Measurements from ENCODE around the gene SDSL.

DNA sequence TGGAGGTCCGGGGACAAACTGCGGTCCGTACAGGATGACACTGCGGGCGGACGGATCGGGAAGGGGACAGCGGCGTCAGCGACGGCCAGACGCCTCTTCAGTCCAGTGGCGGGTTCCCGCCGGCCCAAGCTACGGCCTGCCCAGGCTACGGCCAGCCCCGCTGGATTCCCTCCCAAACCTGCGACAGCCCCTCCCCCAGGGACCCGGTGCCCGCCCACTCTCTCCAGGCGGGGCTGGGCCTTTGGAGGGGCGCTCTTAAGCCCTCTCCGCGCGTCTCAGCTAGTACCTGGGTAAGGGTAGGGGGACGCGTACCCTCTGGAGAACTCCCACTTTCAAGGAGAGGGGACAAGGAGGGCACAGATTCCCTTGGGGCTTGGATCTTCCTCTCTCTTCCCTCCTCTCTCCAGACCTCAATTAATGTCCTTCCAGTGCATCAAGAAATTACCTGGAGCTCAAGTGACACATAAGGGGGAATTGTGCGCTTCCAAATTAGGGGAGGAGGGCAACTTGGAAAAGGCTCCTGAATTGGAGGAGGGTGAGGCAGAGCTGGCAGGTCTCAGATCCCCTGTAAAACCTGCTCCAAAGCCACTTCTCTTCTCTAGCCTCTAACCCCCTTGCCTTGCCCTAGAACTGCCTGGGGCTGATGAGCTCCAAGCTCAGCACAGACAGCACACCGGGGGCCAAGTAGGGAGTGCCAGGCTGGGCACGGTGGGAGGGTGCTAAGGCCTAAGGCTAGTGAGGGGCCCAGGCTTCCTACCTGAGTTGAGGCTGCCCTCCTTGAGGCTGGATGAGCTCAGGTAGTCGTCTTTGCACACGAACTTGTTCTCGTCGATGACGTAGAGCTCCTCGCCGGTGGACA, 46.4 kb downstream of the SDSL start:
- TF ChIP-seq, protein P1, sequence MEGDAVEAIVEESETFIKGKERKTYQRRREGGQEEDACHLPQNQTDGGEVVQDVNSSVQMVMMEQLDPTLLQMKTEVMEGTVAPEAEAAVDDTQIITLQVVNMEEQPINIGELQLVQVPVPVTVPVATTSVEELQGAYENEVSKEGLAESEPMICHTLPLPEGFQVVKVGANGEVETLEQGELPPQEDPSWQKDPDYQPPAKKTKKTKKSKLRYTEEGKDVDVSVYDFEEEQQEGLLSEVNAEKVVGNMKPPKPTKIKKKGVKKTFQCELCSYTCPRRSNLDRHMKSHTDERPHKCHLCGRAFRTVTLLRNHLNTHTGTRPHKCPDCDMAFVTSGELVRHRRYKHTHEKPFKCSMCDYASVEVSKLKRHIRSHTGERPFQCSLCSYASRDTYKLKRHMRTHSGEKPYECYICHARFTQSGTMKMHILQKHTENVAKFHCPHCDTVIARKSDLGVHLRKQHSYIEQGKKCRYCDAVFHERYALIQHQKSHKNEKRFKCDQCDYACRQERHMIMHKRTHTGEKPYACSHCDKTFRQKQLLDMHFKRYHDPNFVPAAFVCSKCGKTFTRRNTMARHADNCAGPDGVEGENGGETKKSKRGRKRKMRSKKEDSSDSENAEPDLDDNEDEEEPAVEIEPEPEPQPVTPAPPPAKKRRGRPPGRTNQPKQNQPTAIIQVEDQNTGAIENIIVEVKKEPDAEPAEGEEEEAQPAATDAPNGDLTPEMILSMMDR (IDR thresholded peaks at IDR 0.05) = no peak
- no peak for TF ChIP-seq ELF4 (CRISPR knock-in tag; IDR thresholded peaks at IDR 0.05; ENCODE audit: low read depth)
